Esophagus squamous epithelium (tissue), 5 donors: Measurements from ENCODE around the gene SLC14A1. TPM values are rescaled to one million over a fixed set of nuclear protein-coding genes. Genes with fewer than 3 reads are reported as not detected.

Source experiments
- DNase-seq: peaks from one replicate; lab custom pipeline; 2025; lab: John Stamatoyannopoulos, UW
- H3K27ac ChIP-seq, 4 donors: fragments of 200-600 bp; sonication (generic); one replicate each; pipeline ENCODE4 v1.5.1; 2016 to 2019; ENCODE audit warnings: mild to moderate bottlenecking in 1 of 4
- H3K27me3 ChIP-seq, 4 donors: fragments of 200-600 bp; sonication (generic); 1 replicate in 3 of 4; 2 replicates in 1 of 4; pipeline versions ENCODE4 v1.5.1 to v1.6.0; 2017 to 2021; ENCODE audit warnings: antibody characterized with exemption in 1 of 4
- H3K36me3 ChIP-seq, 3 donors: fragments of 200-600 bp; sonication (generic); one replicate each; pipeline ENCODE4 v1.5.1; 2016 to 2019
- H3K4me1 ChIP-seq, 3 donors: fragments of 200-600 bp; sonication (generic); one replicate each; pipeline ENCODE4 v1.5.1; 2017 to 2019
- H3K4me3 ChIP-seq, 4 donors: fragments of 200-600 bp; sonication (generic); 1 replicate in 3 of 4; 2 replicates in 1 of 4; pipeline ENCODE4 v1.5.1; 2016 to 2019; ENCODE audit warnings: mild to moderate bottlenecking in 2 of 4, moderate library complexity in 1 of 4
- H3K9me3 ChIP-seq, 3 donors: fragments of 200-600 bp; sonication (generic); one replicate each; pipeline ENCODE4 v1.5.1; 2016 to 2019
- CTCF ChIP-seq, 6 experiments: fragments of 450-650 bp in 4 of 6; fragments of 200-600 bp in 2 of 6; sonication (generic) in 2 of 6; IDR thresholded peaks; one replicate each; pipeline ENCODE4 v1.5.1; 2016 to 2019; ENCODE audit warnings: antibody characterized with exemption in 6 of 6, mild to moderate bottlenecking in 4 of 6, moderate library complexity in 4 of 6
- POLR2A ChIP-seq, 4 donors: fragments of 450-650 bp; IDR thresholded peaks; one replicate each; pipeline ENCODE4 v1.6.1; 2017; ENCODE audit warnings: antibody characterized with exemption in 4 of 4, mild to moderate bottlenecking in 4 of 4, moderate library complexity in 3 of 4
- WGBS, 2 donors: methylation state at CpG; one replicate each; pipeline ENCODE4 v1.1.5; 2018; 5-methylcytosine and 5-hydroxymethylcytosine counted together
- intact Hi-C: fragments of 100-400 bp; cut with DNase I; formaldehyde crosslinking; loops from one replicate; pipeline ENCODE4 v1.15.0; 2022
- total RNA-seq, 4 donors: library from RNA; depleted of rRNA; stranded (reverse); fragments of >200 nt; gene quantifications; one replicate each; pipeline ENCODE4 v1.1.0, GENCODE V29; 2016
- donor health status: DM: yes; HTN: yes; CAD: no.

SLC14A1 gene
- total RNA-seq, 4 donors from 2014 or later = 0.53 to 1.1 (median 0.53) TPM; not detected in 1

DNA sequence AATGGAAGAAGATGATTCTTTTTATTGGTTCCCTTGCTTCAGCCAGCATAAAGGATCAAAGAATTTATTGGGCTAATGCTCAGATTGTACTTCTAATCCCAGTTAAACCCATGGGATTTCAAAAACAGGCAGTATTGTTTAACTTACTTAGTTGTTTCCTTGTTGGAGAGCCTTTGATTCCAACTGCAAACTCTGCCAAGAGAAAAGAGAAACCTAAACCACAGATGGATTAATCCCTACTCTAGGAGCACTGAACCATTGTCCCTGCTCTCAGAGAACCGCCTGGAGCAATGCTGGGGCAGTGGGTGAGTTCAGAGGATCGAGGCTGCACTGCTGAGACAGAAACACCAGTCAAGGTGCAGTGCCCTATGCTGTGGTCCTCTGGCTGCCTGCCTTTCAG is 56.6 kb downstream of the SLC14A1 start:
- intact Hi-C loops = no loop called here
- H3K9me3 ChIP-seq = no peaks in the 10 kb centered on the region
- DNase-seq = no peak
- peaks cover 0 to 99% (median 8%) of the 10 kb centered on the region in 4 donors for H3K27me3 ChIP-seq
- no peak overlapping the region for H3K4me3 ChIP-seq
- H3K36me3 ChIP-seq = no peaks in the 10 kb centered on the region
- peaks cover 0 to 26% (median 3%) of the 10 kb centered on the region in 3 donors for H3K4me1 ChIP-seq
- TF ChIP-seq CTCF (IDR thresholded peaks at IDR 0.05) (no peak), POLR2A (IDR thresholded peaks at IDR 0.05) (no peak)
- no peak overlapping the region for H3K27ac ChIP-seq
- WGBS, 2 donors = 21 to 71% methylated on average over 2 of the region's 2 CpGs

DNA sequence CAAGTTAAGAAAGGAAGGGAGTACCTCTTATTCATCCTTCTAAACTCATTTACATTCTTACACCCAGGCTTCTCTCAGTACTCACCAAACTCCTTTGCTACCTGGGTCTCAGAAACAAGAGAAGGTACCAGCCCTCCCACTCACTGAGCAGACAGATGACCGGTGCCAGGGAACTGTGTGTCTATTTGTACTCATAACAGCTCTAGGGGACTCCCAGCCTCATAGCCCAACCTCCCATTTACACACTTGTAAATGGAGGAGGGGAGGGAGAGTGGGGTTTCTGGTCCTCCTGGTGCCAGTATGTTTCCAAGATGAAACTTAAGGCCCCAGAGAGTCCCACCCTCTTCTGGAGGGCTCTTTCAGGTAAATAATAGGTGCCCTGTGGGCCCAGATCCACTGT is 58.7 kb downstream of the SLC14A1 start:
- Histone ChIP-seq H3K4me3 (no peak overlapping the region), H3K36me3 (no peaks in the 10 kb centered on the region), H3K27me3 (peaks cover 0 to 99% (median 8%) of the 10 kb centered on the region in 4 donors), H3K27ac (no peak overlapping the region), H3K9me3 (no peaks in the 10 kb centered on the region), H3K4me1 (peaks cover 0 to 19% (median 0%) of the 10 kb centered on the region in 3 donors)
- intact Hi-C loops = no loop called here
- TF ChIP-seq POLR2A (IDR thresholded peaks at IDR 0.05) (no peak), CTCF (IDR thresholded peaks at IDR 0.05) (no peak)
- 60% methylated on average over 1 of the region's 1 CpG; no CpG with 5 or more reads in 1 of the 2 donors for WGBS, 2 donors
- DNase-seq = no peak

GRCh38 chr18:45783097-45784075 is 59.4 kb downstream of the SLC14A1 start:
- no peak overlapping the region for H3K27ac ChIP-seq
- H3K4me1 ChIP-seq = peaks cover 0 to 19% (median 0%) of the 10 kb centered on the region in 3 donors
- 56 to 61% methylated on average over 9 of the region's 9 CpGs for WGBS, 2 donors
- intact Hi-C loops = no loop called here
- peaks cover 0 to 99% (median 8%) of the 10 kb centered on the region in 4 donors for H3K27me3 ChIP-seq
- H3K4me3 ChIP-seq = no peak overlapping the region
- no peak for TF ChIP-seq POLR2A (IDR thresholded peaks at IDR 0.05)
- no peak for TF ChIP-seq CTCF (IDR thresholded peaks at IDR 0.05)
- no peaks in the 10 kb centered on the region for H3K9me3 ChIP-seq
- H3K36me3 ChIP-seq = no peaks in the 10 kb centered on the region
- no peak for DNase-seq

DNA sequence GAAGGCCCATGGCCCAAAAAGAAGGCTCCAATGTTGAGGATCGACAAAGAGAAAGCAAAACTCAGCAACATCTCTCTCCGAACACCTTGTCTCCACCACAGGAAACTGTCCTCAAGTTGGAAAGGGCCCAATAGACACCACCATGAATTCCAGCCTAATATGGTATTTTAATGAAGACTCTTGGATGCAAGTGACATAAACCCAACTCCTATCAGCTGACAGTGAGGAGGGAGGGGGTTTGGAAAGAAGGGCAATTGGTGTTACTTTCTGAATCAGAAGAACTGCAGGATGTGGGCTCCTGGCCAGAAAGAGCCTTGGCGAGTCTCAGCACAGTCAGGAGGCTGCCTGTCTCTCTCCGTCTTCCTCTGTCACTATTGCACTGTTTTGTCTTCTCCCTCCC is 61.2 kb downstream of the SLC14A1 start:
- Histone ChIP-seq H3K36me3 (no peaks in the 10 kb centered on the region), H3K9me3 (no peaks in the 10 kb centered on the region), H3K27me3 (peaks cover 0 to 99% (median 8%) of the 10 kb centered on the region in 4 donors), H3K27ac (peak overlapping the region in 1 of 4 donors; percentile 9), H3K4me3 (peak overlapping the region in 1 of 4 donors; percentile 1), H3K4me1 (peaks cover 0 to 14% (median 0%) of the 10 kb centered on the region in 3 donors)
- no peak for DNase-seq
- TF ChIP-seq CTCF (IDR thresholded peaks at IDR 0.05) (no peak), POLR2A (IDR thresholded peaks at IDR 0.05) (no peak)
- intact Hi-C loops = no loop called here
- WGBS, 2 donors = 23 to 31% methylated on average over 4 of the region's 4 CpGs

GRCh38 chr18:45786941-45787340 is 63.0 kb downstream of the SLC14A1 start:
- no peaks in the 10 kb centered on the region for H3K36me3 ChIP-seq
- H3K4me3 ChIP-seq = no peak overlapping the region
- H3K27ac ChIP-seq = no peak overlapping the region
- intact Hi-C loops = no loop called here
- peaks cover 0 to 6% (median 0%) of the 10 kb centered on the region in 3 donors for H3K4me1 ChIP-seq
- peaks cover 0 to 100% (median 6%) of the 10 kb centered on the region in 4 donors for H3K27me3 ChIP-seq
- no peak for DNase-seq
- TF ChIP-seq CTCF (IDR thresholded peaks at IDR 0.05) (no peak), POLR2A (IDR thresholded peaks at IDR 0.05) (no peak)
- WGBS, 2 donors = 82 to 90% methylated on average over 2 to 3 of the region's 3 CpGs
- H3K9me3 ChIP-seq = no peaks in the 10 kb centered on the region
